ENCODE measurements around the gene TSC22D2.

The TSC22D2 gene

DNA sequence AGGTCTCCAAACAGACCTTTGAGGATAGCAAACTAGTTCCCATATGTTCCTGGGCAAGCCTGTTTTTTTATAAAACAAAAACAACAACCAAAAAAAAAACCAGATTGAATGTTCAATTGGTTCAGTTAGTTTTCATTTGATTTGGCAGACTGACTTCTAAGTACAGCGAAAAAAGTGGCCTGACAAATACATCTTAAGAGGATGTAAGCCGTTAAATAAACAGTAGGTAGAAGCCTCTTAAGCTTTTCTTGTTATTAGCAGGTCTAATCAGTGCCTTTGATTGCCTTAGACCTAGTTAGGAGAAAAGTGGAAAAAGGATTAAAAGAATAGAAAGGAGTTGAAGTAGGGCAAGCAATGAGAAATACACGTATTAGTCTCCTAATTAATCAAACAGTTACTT, 13.2 kb downstream of the TSC22D2 start:
- no peak for DNase-seq (ENCODE audit: low read depth)
- TF ChIP-seq, protein P1, sequence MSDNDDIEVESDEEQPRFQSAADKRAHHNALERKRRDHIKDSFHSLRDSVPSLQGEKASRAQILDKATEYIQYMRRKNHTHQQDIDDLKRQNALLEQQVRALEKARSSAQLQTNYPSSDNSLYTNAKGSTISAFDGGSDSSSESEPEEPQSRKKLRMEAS (IDR thresholded peaks at IDR 0.05; ENCODE audit: low read depth, low read length): no peak
- TF ChIP-seq POLR2A (IDR thresholded peaks at IDR 0.05; ENCODE audit: extremely low read depth, insufficient read length) (no peak), MYC (IDR thresholded peaks at IDR 0.05; ENCODE audit: low read depth, low read length) (no peak)
- TF ChIP-seq, protein P2, sequence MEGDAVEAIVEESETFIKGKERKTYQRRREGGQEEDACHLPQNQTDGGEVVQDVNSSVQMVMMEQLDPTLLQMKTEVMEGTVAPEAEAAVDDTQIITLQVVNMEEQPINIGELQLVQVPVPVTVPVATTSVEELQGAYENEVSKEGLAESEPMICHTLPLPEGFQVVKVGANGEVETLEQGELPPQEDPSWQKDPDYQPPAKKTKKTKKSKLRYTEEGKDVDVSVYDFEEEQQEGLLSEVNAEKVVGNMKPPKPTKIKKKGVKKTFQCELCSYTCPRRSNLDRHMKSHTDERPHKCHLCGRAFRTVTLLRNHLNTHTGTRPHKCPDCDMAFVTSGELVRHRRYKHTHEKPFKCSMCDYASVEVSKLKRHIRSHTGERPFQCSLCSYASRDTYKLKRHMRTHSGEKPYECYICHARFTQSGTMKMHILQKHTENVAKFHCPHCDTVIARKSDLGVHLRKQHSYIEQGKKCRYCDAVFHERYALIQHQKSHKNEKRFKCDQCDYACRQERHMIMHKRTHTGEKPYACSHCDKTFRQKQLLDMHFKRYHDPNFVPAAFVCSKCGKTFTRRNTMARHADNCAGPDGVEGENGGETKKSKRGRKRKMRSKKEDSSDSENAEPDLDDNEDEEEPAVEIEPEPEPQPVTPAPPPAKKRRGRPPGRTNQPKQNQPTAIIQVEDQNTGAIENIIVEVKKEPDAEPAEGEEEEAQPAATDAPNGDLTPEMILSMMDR (IDR thresholded peaks at IDR 0.05; ENCODE audit: low read depth, low read length): no peak
- no peak overlapping the region for H3K4me3 ChIP-seq (ENCODE audit: low read depth, low read length)

DNA sequence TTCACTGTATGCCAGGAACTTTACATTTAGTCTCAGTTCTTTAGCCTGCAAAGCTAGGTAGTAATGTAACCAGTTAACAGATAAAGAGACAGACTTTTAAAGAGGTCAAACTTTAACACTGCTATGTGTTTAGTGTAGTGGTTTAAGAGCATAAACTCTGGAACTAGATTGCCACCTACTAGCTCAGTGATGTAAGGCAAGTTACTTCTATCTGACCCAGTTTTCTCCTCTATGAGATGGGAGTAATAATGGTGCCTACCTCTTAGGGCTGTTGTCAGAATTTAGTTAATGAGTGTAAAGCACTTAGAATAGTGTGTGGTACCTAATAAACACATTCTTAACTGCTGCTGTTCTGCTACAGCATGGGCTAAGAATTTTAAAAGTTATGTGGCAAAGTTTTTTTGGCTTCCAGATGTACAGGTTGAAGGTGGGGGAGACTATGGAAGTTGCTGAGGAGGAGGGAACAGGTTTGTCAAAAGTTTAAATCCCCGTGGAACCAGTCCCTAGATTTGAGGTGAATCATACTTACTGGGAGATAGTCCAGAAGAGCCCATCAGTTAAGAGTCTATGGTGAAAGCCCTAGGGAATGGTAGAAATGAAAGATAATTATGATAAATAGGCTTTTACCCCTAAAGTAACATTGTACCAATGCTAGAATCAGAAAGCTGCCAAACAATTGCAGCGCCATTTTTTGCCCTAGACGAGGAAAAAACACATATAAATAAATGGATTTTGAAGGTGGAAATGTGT, 13.9 kb downstream of the TSC22D2 start:
- DNase-seq (ENCODE audit: low read depth): no peak
- TF ChIP-seq MYC (IDR thresholded peaks at IDR 0.05; ENCODE audit: low read depth, low read length): no peak
- TF ChIP-seq, protein P2 (IDR thresholded peaks at IDR 0.05; ENCODE audit: low read depth, low read length): no peak
- no peak for TF ChIP-seq POLR2A (IDR thresholded peaks at IDR 0.05; ENCODE audit: extremely low read depth, insufficient read length)
- TF ChIP-seq, protein P1 (IDR thresholded peaks at IDR 0.05; ENCODE audit: low read depth, low read length): no peak
- H3K4me3 ChIP-seq (ENCODE audit: low read depth, low read length): no peak overlapping the region

DNA sequence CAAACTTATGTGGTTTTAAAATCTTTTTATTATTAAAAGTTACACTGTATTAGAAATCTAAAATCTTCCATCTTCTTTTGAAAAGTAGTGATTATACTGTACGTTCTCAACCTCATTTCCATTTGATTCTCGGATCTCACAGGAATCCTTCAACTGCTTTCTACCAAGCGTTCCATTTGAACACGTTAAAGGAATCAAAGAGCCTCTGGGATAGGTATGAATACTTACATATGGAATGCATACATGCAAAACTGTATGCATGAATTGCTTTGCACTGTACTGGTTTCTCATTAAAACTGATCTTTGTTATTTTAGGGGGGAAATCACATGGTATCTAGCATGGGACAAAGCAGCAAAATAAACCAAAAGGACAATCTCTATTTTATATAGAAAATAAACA, 14.8 kb downstream of the TSC22D2 start:
- H3K4me3 ChIP-seq (ENCODE audit: low read depth, low read length): no peak overlapping the region
- DNase-seq (ENCODE audit: low read depth): no peak
- TF ChIP-seq POLR2A (IDR thresholded peaks at IDR 0.05; ENCODE audit: extremely low read depth, insufficient read length): no peak
- TF ChIP-seq, protein P1 (IDR thresholded peaks at IDR 0.05; ENCODE audit: low read depth, low read length): no peak

DNA sequence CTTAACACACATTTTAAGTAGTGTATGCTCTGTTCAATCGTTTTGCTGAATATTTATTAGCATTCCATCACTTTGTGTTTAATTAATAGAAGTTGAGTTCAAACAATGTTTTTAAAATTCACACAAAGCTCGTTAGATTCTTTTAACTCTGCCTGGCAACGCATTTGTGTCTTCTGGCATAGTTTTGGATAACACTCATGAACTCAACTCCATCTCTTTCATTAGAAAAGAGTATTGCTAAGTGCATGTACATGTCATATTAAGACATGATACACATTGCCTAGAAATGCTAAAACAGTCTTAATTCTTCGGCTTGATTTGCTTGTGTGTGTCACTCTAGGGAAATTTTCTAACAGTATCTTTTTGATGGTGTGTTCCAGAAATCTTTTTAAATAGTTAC, 15.7 kb downstream of the TSC22D2 start:
- TF ChIP-seq, protein P1 (IDR thresholded peaks at IDR 0.05; ENCODE audit: low read depth, low read length): no peak
- TF ChIP-seq, protein P2 (IDR thresholded peaks at IDR 0.05; ENCODE audit: low read depth, low read length): no peak
- no peak for TF ChIP-seq POLR2A (IDR thresholded peaks at IDR 0.05; ENCODE audit: extremely low read depth, insufficient read length)
- TF ChIP-seq MYC (IDR thresholded peaks at IDR 0.05; ENCODE audit: low read depth, low read length): no peak
- DNase-seq (ENCODE audit: low read depth): no peak
- no peak overlapping the region for H3K4me3 ChIP-seq (ENCODE audit: low read depth, low read length)

DNA sequence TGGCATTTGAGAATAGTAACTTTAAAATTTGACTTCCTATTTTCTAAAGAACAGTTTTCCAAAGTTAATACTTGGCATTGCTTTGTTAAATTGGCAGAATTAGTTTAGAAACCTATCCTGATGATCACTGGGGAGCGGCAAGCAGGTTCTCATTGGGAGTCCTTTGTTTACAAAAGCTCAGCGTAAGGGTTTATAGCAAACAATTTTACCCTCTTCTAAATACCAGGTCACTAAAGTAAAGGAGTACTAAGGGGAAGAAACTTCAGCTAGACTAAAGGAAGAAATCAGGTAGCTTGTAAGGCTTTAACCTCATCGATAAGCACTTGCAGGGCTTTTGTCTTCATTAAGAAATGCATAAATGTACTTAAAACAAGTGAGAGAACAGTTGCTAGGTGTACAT, 18.2 kb downstream of the TSC22D2 start:
- H3K4me3 ChIP-seq (ENCODE audit: low read depth, low read length): no peak overlapping the region
- DNase-seq (ENCODE audit: low read depth): no peak
- TF ChIP-seq, protein P2 (IDR thresholded peaks at IDR 0.05; ENCODE audit: low read depth, low read length): no peak
- TF ChIP-seq POLR2A (IDR thresholded peaks at IDR 0.05; ENCODE audit: extremely low read depth, insufficient read length) (no peak), MYC (IDR thresholded peaks at IDR 0.05; ENCODE audit: low read depth, low read length) (no peak)
- TF ChIP-seq, protein P1 (IDR thresholded peaks at IDR 0.05; ENCODE audit: low read depth, low read length): no peak

DNA sequence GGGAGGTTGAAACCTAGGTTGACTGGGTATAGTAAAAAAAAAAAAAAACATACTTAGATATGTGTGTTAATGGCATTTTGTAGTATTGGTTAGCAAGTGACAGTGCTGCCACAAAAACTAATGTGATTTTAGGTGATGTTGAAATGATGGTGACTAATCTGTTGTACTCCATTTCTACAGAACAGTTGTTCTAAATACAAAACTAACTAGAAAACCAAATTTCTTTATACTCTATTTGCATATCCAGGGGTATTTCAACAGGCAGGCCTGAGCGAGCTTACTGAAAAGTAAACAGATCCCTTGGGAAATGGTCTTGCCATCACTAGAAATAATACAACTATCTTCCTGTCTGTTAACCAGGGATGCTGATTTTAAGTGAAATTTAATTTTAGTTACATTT, 20.5 kb downstream of the TSC22D2 start:
- H3K4me3 ChIP-seq (ENCODE audit: low read depth, low read length): no peak overlapping the region
- DNase-seq (ENCODE audit: low read depth): peak; percentile 7
- TF ChIP-seq, protein P1 (IDR thresholded peaks at IDR 0.05; ENCODE audit: low read depth, low read length): no peak
- TF ChIP-seq MYC (IDR thresholded peaks at IDR 0.05; ENCODE audit: low read depth, low read length) (no peak), POLR2A (IDR thresholded peaks at IDR 0.05; ENCODE audit: extremely low read depth, insufficient read length) (no peak)
- TF ChIP-seq, protein P2 (IDR thresholded peaks at IDR 0.05; ENCODE audit: low read depth, low read length): no peak

Measured in NB4 (cell line).